HG03196 (cell line): ENCODE results near the gene NXPE4.
"Not testable (repeated sequence)": the region's sequence is repeated elsewhere in the genome, so short reads cannot be mapped to it uniquely, and the experiment has no call there.

Experiments
- ATAC-seq: cut with Tn5 transposase; IDR thresholded peaks from one replicate; pipeline ENCODE4 v1.9.1; 2021; ENCODE audit not compliant: unreplicated experiment

Gene NXPE4

GRCh38 chr11:114595571-114595970 lies at the start of gene NXPE4:
Gene NXPE4, minus strand, starts transcription at chr11:114595786. Its CDS starts 1,027 bp downstream, at chr11:114594759.
- ATAC-seq = no peak

DNA sequence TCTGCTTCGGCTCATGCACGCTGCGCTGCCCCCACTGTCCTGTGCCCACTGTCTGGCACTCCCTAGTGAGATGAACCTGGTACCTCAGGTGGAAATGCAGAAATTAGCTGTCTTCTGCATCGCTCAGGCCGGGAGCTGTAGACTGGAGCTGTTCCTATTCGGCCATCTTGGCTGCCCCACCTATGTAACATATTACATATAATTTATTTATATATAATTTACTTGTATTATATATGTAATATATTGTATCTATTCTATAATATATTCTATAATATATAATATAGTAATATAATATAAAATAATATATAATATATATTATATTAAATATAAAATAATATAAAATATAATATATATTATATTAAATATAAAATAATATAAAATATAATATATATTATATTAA lies 43.9 kb upstream of the NXPE4 start:
- not testable (repeated sequence) for ATAC-seq

DNA sequence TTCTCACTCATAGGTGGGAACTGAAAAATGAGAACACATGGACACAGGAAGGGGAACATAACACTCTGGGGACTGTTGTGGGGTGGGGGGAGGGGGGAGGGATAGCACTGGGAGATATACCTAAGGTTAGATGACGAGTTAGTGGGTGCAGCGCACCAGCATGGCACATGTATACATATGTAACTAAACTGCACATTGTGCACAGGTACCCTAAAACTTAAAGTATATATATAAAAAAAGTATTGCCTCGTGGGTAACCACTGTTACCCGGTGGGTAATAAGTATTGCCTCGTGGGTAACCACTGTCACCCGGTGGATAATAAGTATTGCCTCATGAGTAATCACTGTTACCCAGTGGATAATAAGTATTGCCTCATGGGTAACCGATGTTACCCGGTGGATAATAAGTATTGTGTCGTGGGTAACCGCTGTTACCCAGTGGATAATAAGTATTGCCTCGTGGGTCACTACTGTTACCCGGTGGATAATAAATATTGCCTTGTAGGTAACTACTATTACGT lies 35.9 kb upstream of the NXPE4 start:
- ATAC-seq = not testable (repeated sequence)

DNA sequence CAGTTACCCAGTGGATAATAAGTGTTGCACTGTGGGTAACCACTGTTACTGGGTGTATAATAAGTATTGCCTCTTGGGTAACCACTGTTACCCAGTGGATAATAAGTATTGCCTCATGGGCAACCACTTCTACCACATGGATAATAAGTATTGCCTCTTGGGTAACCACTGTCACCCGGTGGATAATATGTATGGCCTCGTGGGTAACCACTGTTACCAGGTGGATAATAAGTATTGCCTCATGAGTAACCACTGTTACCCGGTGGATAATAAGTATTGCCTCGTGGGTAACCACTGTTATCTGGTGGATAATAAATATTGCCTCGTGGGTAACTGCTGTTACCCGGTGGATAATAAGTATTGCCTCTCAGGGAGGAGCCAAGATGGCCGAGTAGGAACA lies 29.7 kb upstream of the NXPE4 start:
- no peak for ATAC-seq

DNA sequence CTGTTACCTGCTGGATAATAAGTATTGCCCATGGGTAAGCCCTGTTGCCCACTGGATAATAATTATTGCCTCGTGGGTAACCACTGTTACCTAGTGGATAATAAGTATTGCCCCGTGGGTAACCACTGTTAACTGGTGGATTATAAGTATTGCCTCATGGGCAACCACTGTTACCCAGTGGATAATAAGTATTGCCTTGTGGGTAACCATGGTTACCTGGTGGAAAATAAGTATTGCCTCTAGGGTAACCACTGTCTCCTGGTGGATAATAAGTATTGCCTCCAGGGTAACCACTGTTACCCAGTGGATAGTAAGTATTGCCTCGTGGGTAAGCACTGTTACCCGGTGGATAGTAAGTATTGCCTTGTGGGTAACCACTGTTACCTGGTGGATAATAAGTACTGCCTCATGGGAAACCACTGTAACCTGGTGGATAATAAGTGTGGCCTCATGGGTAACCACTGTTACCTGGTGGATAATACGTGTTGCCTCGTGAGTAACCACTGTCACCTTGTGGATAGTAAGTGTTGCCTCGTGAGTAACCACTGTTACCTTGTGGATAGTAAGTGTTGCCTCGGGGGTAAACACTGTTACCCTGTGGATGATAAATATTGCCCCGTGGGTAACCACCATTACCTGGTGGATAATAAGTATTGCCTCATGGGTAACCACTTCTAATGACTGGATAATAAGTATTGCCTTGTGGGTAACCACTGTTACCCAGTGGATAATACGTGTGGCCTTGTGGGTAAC lies 29.0 kb upstream of the NXPE4 start:
- ATAC-seq = no peak

- ATAC-seq = peak; percentile 37
Observed at GRCh38 chr11:114623720-114624119, 28.1 kb upstream of the NXPE4 start.

- no peak for ATAC-seq
Observed at GRCh38 chr11:114622858-114623257, 27.3 kb upstream of the NXPE4 start.

- no peak for ATAC-seq
Observed at GRCh38 chr11:114621950-114622809, 26.6 kb upstream of the NXPE4 start.

DNA sequence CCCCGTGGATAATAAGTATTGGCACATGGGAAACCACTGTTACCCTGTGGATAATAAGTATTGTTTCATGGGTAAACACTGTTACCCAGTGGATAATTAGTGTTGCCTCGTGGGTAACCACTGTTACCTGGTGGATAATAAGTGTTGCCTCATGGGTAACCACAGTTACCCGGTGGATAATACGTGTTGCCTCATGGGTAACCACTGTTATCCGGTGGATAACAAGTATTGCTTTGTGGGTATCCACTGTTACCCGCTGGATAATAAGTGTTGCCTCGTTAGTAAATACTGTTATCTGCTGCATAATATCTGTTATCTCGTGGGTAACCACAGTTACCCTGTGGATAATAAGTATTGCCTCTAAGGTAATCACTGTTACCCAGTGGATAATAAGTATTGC lies 25.5 kb upstream of the NXPE4 start:
- ATAC-seq = no peak

DNA sequence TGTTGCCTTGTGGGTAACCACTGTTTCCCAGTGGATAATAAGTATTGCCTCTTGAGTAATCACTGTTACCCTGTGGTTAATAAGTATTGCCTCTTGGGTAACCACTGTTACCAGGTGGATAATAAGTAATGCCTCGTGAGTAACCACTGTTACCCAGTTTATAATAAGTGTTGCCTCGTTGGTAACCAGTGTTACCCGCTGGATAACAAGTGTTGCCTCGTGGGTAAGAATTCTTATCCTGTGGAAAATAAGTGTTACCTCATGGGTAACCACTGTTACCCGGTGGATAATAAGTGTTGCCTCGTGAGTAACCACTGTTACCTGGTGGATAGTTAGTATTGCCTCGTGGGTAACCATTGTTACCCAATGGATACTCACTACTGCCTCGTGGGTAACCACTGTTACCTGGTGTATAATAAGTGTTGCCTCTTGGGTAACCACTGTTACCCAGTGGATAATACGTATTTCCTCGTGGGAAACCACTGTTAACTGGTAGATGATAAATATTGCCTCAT lies 24.1 kb upstream of the NXPE4 start:
- no peak for ATAC-seq

DNA sequence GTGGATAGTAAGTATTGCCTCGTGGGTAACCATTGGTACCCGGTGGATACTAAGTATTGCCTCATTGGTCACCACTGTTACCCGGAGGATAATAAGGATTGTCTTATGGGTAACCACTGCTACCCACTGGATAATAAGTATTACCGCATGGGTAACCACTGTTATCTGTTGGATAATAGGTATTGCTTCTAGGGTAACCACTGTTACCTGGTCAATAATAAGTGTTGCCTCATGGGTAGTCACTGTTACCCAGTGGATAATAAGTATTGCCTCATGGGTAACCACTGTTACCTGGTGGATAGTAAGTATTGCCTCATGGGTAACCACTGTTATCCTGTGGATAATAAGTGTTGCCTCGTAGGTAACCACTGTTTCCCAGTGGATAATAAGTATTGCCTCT lies 22.6 kb upstream of the NXPE4 start:
- no peak for ATAC-seq

DNA sequence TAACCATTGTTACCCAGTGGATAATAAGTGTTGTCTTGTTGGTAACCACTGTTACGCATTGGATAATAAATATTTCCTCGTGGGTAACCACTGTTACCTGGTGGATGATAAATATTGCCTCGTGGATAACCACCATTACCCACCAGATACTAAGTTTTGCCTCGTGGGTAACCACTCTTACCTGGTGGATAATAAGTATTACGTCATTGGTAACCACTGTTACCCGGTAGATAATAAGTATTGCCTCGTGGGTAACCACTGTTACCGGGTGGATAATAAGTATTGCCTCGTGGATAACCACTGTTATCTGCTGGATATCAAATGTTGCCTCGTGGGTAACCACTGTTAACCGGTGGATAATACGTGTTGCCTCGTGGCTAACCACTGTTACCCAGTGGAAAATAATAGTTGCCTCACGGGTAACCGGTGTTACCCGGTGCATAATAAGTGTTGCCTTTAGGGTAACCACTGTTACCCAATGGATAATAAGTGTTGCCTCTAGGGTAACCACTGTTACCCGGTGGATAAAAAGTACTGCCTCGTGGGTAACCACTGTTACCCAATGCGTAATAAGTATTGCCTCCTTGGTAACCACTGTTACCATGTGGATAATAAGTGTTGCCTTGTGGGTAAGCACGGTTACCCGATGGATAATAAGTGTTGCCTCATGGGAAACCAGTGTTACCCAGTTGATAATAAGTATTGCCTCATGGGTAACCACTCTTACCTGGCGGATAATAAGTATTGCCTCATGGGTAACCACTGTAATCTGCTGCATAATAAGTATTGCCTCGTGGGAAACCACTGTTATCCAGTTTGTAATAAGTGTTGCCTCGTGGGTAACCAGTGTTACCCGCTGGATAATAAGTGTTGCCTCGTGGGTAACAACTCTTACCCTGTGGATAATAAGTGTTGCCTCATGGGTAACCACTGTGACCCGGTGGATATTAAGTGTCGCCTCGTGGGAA lies 21.9 kb upstream of the NXPE4 start:
- no peak for ATAC-seq

DNA sequence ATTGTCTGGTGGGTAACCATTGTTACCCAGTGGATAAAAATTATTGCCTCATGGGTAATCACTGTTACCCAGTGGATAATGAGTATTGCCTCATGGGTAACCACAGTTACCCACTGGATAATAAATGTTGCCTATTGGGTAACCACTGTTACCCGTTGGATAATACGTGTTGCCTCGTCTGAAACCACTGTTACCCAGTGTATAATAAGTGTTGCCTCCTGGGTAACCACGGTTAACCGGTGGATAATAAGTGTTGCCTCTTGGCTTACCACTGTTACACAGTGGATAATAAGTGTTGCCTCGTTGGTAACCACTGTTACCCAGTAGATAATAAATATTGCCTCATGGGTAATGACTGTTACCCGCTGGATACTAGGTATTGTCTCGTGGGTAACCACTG lies 20.9 kb upstream of the NXPE4 start:
- no peak for ATAC-seq

DNA sequence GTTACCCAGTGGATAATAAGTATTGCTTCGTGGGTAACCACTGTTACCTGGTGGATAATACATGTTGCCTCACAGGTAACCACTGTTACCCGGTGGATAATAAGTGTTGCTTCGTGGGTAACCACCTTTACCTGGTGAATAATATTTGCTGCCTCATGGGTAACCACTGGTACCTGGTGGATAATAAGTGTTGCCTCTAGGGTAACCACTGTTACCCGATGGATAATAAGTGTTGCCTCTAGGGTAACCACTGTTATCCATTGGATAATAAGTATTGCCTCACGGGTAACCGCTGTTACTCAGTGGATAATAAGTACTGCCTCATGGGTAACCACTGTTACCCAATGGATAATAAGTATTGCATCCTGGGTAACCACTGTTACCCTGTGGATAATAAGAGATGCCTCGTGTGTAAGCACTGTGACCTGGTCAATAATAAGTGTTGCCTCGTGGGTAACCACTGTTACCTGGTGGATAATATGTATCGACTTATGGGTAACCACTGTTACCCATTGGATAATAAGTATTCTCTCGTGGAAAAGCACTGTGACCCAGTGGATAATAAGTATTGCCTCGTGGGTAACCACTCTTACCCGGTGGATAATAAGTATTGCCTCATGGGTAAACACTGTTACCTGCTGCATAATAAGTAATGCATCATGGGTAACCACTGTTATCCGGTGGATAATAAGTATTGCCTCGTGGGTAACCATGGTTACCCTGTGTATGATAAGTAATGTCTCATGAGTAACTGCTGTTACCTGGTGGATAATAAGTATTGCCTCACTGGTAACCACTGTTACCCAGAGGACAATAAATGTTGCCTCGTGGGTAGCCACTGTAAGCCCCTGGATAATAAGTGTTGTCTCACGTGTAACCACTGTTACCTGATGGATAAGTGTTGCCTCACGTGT lies 20.1 kb upstream of the NXPE4 start:
- no peak for ATAC-seq

DNA sequence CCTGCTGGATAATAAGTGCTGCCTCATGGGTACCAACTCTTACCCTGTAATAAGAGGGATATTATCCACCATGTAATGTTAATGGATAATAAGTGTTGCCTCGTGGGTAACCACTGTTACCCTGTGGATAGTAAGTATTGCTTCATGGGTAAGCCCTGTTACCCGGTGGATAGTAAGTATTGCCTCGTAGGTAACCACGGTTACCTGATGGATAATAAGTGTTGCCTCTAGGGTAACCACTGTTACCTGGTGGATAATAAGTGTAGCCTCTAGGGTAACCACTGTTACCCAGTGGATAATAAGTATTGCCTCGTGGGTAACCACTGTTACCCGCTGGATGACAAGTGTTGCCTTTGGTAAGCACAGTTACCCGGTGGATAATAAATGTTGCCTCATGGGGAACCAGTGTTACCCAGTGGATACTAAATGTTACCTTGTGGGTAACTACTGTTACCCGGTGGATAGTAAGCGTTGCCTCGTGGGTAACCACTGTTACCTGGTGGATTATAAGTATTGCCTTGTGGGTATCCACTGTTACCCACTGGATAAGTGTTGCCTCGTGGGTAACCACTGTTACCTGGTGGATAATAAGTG lies 18.6 kb upstream of the NXPE4 start:
- ATAC-seq = peak; percentile 34

- ATAC-seq = not testable (repeated sequence)
Observed at GRCh38 chr11:114613094-114613493, 17.5 kb upstream of the NXPE4 start.

DNA sequence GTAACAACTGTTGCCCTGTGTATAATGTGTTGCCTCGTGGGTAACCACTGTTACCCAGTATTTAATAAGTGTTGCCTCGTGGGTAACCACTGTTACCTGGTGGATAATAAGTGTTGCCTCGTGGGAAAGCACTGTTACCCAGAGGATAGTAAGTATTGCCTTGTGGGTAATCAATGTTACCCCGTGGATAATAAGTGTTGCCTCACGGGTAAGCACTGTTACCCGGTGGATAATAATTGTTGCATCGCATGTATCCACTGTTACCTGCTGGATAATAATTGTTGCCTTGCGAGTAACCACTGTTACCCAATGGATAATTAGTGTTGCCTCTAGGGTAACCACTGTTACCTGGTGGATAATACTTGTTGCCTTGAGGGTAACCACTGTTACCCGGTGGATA lies 17.1 kb upstream of the NXPE4 start:
- no peak for ATAC-seq

DNA sequence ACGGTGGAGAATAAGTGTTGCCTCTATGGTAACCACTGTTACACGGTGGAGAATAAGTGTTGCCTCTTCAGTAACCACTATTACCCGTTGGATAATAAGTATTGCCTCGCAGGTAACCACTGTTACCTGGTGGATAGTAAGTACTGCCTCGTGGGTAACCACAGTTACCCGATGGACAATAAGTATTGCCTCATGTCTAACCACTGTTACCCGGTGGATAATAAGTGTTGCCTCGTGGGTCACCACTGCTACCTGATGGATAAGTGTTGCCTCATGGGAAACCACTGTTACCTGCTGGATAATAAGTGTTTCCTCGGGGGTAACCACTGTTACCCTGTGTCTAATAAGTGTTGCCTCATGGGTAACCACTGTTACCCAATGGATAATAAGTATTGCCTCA lies 16.6 kb upstream of the NXPE4 start:
- ATAC-seq = not testable (repeated sequence)
